Measurements from ENCODE around the gene KRT20. TPM values are rescaled to one million over a fixed set of nuclear protein-coding genes. Genes with fewer than 3 reads are reported as not detected.

The KRT20 gene
- total and polyA plus RNA-seq, 2 experiments from 2014 or later, result not detected

DNA sequence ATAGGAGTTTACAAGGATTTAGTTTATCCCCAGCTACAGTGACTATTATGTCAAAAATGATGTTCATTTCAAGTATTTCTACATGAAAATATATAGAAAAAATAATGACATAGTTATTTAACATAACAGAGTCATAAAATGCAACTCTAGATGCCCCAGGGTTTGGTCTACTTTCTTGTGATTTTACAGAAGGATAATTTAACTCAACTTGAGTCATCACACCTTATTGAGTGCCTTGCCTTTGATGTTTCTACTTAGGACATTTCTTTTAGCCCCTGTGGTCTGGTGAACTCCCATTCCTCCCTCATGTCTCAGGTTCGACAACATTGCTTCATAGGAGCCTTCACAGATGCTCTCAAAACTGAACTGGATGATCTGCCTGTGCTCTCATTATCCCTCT, 2.0 kb downstream of the KRT20 start:
- peaks cover 6% of the 10 kb centered on the region for H3K27me3 ChIP-seq
- TF ChIP-seq, protein P1, sequence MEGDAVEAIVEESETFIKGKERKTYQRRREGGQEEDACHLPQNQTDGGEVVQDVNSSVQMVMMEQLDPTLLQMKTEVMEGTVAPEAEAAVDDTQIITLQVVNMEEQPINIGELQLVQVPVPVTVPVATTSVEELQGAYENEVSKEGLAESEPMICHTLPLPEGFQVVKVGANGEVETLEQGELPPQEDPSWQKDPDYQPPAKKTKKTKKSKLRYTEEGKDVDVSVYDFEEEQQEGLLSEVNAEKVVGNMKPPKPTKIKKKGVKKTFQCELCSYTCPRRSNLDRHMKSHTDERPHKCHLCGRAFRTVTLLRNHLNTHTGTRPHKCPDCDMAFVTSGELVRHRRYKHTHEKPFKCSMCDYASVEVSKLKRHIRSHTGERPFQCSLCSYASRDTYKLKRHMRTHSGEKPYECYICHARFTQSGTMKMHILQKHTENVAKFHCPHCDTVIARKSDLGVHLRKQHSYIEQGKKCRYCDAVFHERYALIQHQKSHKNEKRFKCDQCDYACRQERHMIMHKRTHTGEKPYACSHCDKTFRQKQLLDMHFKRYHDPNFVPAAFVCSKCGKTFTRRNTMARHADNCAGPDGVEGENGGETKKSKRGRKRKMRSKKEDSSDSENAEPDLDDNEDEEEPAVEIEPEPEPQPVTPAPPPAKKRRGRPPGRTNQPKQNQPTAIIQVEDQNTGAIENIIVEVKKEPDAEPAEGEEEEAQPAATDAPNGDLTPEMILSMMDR (IDR thresholded peaks at IDR 0.05; ENCODE audit: low read depth, low read length), result no peak
- H3K9me3 ChIP-seq (ENCODE audit: low read depth), result no peaks in the 10 kb centered on the region
- no peak for DNase-seq (ENCODE audit: low read depth in 1 of 2, low spot score in 1 of 2)
- no peaks in the 10 kb centered on the region for H3K4me1 ChIP-seq (ENCODE audit: low read depth)
- H3K4me3 ChIP-seq, result no peak overlapping the region
- no peak overlapping the region for H3K27ac ChIP-seq
- no peaks in the 10 kb centered on the region for H3K36me3 ChIP-seq

DNA sequence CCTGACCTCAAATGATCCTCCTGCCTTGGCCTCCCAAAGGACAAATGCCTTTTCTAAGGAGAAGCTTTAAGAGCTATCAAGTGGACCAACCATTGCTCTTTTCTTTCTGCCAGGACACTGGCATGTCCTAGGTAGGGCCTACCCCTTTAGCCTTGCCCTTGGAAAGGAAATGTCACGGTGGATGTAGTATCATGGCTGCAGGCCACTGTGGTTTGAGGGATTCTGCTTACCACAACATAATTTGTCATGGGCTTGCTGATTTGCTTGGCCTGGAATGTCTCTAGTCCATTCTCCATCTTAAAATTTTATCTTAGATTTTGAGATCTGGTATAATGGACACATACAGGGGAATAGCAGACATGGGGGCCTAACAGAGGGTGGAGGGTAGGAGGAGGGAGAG, 6.0 kb downstream of the KRT20 start:
- Histone ChIP-seq H3K27ac (no peak overlapping the region), H3K27me3 (peaks cover 6% of the 10 kb centered on the region), H3K9me3 (ENCODE audit: low read depth) (no peaks in the 10 kb centered on the region), H3K36me3 (no peaks in the 10 kb centered on the region), H3K4me3 (no peak overlapping the region), H3K4me1 (ENCODE audit: low read depth) (no peaks in the 10 kb centered on the region)
- DNase-seq (ENCODE audit: low read depth in 1 of 2, low spot score in 1 of 2), result no peak
- TF ChIP-seq, protein P1 (IDR thresholded peaks at IDR 0.05; ENCODE audit: low read depth, low read length), result no peak

DNA sequence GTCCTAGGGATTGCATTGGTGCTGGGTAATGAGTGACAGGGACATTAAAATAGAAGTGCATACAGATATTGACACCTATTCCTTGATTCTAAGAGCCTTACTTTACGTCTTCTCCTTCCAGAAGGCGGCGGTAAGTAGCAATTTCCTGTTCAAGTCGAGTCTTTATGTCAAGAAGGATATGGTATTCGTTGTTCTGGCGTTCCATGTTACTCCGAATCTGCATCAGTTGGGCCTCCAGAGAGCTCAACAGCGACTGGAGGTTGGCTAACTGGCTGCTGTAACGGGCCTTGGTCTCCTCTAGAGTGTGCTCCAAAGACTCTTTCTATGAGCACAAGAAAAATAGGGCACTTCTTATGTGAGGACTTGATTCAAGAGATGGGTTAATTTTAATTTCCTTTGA, 7.0 kb downstream of the KRT20 start:
- TF ChIP-seq, protein P1 (IDR thresholded peaks at IDR 0.05; ENCODE audit: low read depth, low read length), result no peak
- Histone ChIP-seq H3K4me1 (ENCODE audit: low read depth) (no peaks in the 10 kb centered on the region), H3K27ac (no peak overlapping the region), H3K4me3 (no peak overlapping the region), H3K36me3 (no peaks in the 10 kb centered on the region), H3K9me3 (ENCODE audit: low read depth) (no peaks in the 10 kb centered on the region), H3K27me3 (peaks cover 6% of the 10 kb centered on the region)
- DNase-seq (ENCODE audit: low read depth in 1 of 2, low spot score in 1 of 2), result no peak

DNA sequence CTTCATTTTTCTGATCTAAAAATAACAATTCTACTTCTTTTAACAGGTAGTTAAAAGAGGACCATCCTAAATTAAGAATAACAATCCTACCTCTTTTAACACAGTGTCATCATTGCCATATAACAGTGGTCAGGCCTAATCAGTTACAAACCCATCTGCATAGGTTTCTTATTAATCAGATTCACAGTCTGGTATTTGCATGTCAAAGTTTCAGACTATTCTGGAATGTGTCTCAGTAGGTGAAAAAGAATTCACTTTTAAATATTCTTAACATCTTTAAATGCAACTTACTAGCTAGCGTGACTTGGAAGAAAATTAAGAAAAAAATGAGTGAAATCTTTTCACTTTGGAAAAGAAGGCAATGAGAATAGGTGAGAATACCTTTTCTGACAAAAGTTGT, 11.2 kb downstream of the KRT20 start:
- TF ChIP-seq, protein P1 (IDR thresholded peaks at IDR 0.05; ENCODE audit: low read depth, low read length), result no peak
- Histone ChIP-seq H3K4me3 (no peak overlapping the region), H3K36me3 (no peaks in the 10 kb centered on the region), H3K27me3 (no peaks in the 10 kb centered on the region), H3K9me3 (ENCODE audit: low read depth) (no peaks in the 10 kb centered on the region), H3K4me1 (ENCODE audit: low read depth) (no peaks in the 10 kb centered on the region), H3K27ac (no peak overlapping the region)
- no peak for DNase-seq (ENCODE audit: low read depth in 1 of 2, low spot score in 1 of 2)

DNA sequence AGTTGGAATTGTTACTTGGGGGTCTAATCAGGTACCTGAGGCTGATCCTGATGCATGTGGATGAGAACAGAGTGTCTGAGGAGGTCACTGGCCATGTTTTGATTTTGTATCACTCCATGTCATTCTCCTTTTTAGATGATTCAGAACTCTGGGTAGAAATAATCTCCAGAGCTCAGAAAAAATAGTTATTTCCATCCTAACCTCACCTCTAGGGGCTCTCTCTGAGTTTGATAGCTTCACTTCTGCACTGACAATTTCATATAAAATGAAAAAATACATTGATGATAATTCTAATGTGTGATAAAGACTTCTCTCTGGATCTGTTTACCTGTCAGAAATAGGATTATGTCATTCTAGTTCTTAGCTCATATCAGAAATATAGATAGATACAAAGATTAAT, 11.8 kb downstream of the KRT20 start:
- H3K27ac ChIP-seq, result no peak overlapping the region
- H3K4me3 ChIP-seq, result no peak overlapping the region
- no peaks in the 10 kb centered on the region for H3K9me3 ChIP-seq (ENCODE audit: low read depth)
- TF ChIP-seq, protein P1 (IDR thresholded peaks at IDR 0.05; ENCODE audit: low read depth, low read length), result no peak
- no peaks in the 10 kb centered on the region for H3K4me1 ChIP-seq (ENCODE audit: low read depth)
- no peaks in the 10 kb centered on the region for H3K27me3 ChIP-seq
- no peaks in the 10 kb centered on the region for H3K36me3 ChIP-seq
- DNase-seq (ENCODE audit: low read depth in 1 of 2, low spot score in 1 of 2), result no peak

DNA sequence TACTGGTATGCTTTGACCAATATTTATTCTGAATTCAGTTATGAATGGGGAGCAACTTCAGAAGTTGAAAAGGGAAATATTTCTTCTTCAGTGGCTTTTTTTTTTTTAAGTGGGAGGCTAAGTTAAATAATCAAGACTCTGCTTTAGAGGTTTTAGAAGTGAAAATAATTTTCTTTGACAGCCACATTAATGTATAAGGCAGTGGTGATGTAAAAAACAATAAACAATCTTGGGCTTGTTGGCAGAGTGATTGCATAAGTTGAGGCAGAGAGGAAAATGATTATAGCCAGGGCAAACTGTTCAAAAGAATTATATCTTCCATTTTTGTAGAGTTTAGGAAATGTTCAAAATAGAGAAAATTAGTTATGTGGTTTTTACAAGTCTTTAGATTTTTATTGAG, 12.6 kb downstream of the KRT20 start:
- H3K4me3 ChIP-seq, result no peak overlapping the region
- H3K9me3 ChIP-seq (ENCODE audit: low read depth), result no peaks in the 10 kb centered on the region
- TF ChIP-seq, protein P1 (IDR thresholded peaks at IDR 0.05; ENCODE audit: low read depth, low read length), result no peak
- H3K36me3 ChIP-seq, result no peaks in the 10 kb centered on the region
- no peak overlapping the region for H3K27ac ChIP-seq
- no peaks in the 10 kb centered on the region for H3K4me1 ChIP-seq (ENCODE audit: low read depth)
- DNase-seq (ENCODE audit: low read depth in 1 of 2, low spot score in 1 of 2), result no peak
- no peaks in the 10 kb centered on the region for H3K27me3 ChIP-seq
